NCI-H345 treated with DMSO at 0.1 percent for 48 hours (cell line): Measurements from ENCODE around the gene ZBTB7C.
A peak's percentile ranks its signal among the peaks of the same experiment; 100 is the strongest.
"Not testable (repeated sequence)": the region's sequence is repeated elsewhere in the genome, so short reads cannot be mapped to it uniquely, and the experiment has no call there.

Experiments used
- DNase-seq: peaks from one replicate; lab custom pipeline; 2025; ENCODE audit not compliant: unreplicated experiment; lab: John Stamatoyannopoulos, UW

The ZBTB7C gene

GRCh38 chr18:48408727-48409590 lies at the start of gene ZBTB7C:
ZBTB7C (minus strand) TSS chr18:48409383.
- no peak for DNase-seq

- DNase-seq: no peak
Observed at GRCh38 chr18:48456838-48457237, 47.7 kb upstream of the ZBTB7C start.

DNA sequence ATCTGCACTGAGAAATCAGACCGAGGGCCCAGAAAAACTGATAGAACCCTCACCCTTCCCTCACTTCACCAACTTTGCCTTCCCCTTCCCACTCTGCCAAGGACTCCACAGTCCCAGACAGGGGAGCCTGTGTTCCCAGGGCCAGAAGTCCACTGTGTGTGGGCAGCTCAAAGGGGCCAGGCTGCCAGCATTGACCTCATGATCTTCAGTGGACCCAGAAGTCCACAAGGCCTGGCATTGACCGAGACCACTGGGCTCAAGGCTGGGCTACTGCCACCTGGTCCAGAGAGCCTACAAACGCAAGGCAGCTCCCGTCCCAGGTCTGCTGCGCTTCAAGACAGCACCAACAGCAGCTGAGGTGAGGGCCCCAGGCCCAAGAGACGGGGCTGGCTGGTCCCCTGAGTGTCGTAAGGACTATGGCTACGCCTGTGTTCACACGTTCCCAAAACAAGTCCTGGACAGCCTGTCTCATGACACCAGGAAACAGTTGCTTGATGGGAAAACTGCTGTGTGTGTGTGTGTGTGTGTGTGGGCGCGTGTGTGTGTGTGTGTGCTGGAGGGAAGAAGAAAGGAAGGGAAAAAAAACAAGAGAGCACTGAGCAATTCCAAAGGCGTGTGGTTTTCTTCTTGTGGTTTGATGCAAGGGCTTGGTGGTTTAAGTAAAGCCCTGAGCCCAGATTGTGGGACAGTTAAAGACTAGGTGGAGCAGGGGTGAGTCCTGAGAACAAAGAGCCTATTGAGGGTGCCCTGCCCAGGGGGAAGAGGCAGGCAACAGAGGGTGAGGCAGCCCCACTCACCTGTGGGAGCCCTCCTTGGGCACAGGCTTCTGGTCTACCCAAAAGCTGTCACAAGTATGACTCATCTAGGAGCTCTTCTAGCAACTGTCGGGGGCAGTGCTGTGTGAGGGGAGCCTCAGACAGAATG lies 46.6 kb upstream of the ZBTB7C start:
- no peak for DNase-seq

GRCh38 chr18:48454261-48454757 lies 45.1 kb upstream of the ZBTB7C start:
- no peak for DNase-seq

- DNase-seq: no peak
Observed at GRCh38 chr18:48453330-48454066, 44.3 kb upstream of the ZBTB7C start.

- DNase-seq: no peak
Observed at GRCh38 chr18:48452861-48453323, 43.7 kb upstream of the ZBTB7C start.

DNA sequence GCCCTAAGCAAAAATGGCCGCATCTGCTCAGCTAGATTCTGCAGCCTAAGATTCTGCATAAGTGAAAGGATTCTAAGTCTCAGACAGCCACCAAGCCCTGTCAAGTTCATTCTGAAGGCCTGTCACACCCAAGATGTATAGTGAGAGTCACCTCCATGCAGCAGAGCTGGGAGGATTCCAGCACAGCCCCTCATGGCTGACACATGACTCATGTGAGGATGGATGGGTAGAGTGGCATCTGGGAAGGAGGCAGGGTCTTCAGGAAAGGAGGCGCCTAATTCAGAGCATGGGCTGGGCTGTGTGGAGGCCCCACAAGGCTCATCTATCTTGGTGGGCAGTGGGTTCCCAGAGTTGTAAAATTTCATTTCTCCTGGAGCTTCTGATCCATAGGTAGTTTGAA lies 41.5 kb upstream of the ZBTB7C start:
- no peak for DNase-seq

GRCh38 chr18:48446582-48447225 lies 37.5 kb upstream of the ZBTB7C start:
- DNase-seq: peak; percentile 63

DNA sequence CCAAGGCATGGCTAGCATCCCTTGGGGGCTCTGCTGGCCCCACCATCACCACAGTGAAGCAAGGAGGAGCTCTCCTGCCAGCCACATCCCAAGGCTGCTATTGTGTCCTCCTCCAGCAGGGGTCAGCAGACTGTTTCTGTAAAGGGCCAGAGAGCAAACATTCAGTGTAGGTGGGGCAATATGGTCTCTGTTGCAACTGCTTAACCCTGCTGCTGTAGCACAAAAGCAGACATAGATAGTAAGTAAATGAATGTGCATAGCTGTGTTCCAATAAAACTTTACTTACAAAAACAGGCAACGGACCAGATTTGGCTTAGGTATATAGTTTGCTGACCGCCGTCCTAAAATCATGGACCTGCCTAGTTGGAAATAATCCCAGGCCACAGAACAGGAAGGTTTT lies 36.4 kb upstream of the ZBTB7C start:
- DNase-seq: peak; percentile 74

- DNase-seq: no peak
Observed at GRCh38 chr18:48442761-48443160, 33.6 kb upstream of the ZBTB7C start.

DNA sequence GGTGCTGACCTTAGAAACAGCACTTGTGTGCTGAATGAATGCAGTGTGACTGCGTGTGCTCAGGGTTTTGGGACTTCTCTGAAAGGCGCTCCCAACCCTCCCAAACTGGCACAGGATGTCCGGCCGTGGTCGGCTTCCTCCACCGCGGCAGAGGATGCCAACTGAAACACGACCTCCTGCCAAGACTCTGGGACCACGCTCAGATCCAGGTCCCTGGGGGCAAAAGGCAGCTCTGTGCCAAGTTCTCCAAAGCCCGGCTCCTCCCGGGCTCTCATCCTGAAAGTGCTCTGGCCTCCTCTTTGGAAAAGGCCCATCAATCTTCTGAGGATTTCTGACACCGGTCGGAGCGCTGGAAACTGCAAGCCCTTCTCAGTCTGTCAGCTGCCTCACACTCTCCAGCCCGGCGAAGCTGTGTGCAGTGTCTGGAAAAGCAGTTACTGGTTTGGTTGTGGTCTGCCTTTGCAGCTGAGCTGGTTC lies 32.3 kb upstream of the ZBTB7C start:
- peak; percentile 20 for DNase-seq

- DNase-seq: no peak
Observed at GRCh38 chr18:48440924-48441323, 31.7 kb upstream of the ZBTB7C start.

GRCh38 chr18:48436907-48437306 lies 27.7 kb upstream of the ZBTB7C start:
- DNase-seq: no peak

DNA sequence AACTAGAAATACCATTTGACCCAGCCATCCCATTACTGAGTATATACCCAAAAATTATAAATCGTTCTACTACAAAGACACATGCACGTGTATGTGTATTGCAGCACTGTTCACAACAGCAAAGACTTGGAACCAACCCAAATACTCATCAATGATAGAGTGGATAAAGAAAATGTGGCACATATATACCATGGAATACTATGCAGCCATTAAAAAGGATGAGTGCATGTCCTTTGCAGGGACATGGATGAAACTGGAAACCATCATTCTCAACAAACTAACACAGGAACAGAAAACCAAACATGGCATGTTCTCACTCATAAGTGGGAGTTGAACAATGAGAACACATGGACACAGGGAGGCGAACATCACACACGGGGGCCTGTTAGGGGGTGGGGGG lies 25.2 kb upstream of the ZBTB7C start:
- DNase-seq: not testable (repeated sequence)

- no peak for DNase-seq
Observed at GRCh38 chr18:48433541-48433940, 24.4 kb upstream of the ZBTB7C start.

DNA sequence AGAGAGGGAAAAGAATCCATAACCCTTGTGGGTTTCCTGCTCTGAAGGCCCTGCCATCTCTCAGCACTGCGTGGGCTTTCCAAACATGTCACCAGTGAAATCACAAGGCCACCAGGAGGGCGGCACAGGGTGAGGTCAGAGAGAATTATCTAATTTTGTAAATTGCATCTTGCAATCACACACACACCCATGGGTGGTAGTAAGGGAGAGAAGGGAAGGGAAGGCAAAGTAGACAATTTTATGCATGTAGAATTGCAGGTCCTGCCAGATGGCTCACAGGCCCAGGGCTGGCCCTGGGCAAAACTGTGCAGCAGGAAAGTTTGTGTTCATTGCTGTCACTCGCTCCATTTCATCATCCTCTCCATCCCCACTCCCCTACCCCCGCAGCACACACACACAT lies 21.0 kb upstream of the ZBTB7C start:
- no peak for DNase-seq

GRCh38 chr18:48428475-48429177 lies 19.4 kb upstream of the ZBTB7C start:
- DNase-seq: no peak

DNA sequence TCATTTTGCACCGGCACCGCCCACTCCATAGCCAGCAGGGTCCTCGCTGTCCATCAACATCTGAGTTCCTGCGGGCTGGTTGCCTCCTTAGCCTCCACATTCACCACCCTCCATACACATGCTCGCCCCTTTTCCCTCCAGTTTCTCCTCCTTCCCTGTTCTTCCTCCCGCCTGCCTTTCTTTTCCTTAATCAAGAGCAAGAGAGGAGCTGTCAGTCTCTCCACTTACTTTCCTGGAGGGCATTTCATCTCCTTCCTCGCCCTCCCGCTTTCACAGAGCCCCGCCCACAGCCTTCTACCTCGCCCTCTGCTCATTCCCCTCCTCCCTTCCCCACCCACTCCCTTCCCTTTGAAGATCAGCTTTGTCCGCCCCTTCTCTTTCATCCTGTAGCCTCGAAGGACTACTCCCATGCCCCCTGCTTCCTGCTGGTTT lies 13.8 kb upstream of the ZBTB7C start:
- DNase-seq: no peak

GRCh38 chr18:48419277-48420022 lies 10.3 kb upstream of the ZBTB7C start:
- DNase-seq: no peak
